ENCODE measurements around the gene KRTAP10-4.
"Not testable (repeated sequence)": the region's sequence is repeated elsewhere in the genome, so short reads cannot be mapped to it uniquely, and the experiment has no call there.

Gene KRTAP10-4

DNA sequence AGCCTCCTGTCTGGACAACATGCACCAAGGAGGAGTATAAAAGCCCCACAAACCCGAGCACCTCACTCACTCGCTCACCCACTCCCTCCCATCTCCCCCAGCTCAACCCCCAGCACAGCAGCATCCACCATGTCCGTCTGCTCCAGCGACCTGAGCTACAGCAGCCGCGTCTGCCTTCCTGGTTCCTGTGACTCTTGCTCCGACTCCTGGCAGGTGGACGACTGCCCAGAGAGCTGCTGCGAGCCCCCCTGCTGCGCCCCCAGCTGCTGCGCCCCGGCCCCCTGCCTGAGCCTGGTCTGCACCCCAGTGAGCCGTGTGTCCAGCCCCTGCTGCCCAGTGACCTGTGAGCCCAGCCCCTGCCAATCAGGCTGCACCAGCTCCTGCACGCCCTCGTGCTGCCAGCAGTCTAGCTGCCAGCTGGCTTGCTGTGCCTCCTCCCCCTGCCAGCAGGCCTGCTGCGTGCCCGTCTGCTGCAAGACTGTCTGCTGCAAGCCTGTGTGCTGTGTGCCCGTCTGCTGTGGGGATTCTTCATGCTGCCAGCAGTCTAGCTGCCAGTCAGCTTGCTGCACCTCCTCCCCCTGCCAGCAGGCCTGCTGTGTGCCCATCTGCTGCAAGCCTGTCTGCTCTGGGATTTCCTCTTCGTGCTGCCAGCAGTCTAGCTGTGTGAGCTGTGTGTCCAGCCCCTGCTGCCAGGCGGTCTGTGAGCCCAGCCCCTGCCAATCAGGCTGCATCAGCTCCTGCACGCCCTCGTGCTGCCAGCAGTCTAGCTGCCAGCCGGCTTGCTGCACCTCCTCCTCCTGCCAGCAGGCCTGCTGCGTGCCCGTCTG lies at the start of gene KRTAP10-4:
KRTAP10-4 (plus strand) TSS at position 100 of the 827 bp plus-strand sequence; CDS start at position 130, 30 bp downstream.
- not testable (repeated sequence) for DNase-seq

DNA sequence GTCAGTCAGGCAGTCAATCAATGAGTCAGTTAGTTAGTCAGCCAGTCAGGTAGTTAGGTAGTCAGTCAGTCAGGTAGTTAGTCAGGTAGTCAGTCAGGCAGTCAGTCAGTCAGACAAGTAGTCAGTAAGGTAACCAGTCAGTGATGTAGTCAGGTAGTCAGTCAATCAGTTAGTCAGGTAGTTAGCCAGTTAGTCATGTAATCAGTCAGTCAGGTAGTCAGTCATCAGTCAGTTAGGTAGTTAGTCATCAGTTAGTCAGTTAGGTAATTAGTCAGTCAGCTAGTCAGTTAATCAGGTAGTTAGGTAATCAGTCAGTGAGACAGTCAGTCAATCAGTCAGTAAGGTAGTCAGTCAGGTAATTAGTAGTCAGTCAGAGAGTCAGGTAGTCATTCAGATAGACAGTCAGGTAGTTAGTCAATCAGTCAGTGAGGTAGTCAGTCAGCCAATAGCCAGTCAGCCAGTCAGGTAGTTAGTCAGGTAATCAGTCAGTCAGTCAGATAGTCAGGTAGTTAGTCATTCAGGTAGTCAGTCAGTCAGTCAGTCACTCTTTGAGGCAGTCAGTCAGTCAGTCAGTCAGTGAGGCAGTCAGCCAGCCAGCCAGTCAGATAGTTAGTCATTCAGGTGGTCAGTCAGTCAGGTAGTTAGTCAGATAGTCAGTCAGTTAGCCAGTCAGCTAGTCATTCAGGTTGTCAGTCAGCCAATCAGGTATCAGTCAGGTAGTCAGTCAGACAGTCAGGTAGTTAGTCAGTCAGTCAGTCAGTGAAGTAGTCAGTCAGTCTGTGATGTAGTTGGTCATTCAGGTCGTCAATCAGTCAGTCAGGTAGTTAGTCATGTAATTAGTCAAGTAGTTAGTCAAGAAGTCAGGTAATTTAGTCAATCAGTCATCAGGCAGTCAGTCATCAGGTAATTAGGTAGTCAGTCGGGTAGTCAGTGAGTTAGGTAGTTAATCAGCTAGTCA lies 48.8 kb upstream of the KRTAP10-4 start:
- no peak for DNase-seq

GRCh38 chr21:44525391-44526095 lies 48.0 kb upstream of the KRTAP10-4 start:
- no peak for DNase-seq

DNA sequence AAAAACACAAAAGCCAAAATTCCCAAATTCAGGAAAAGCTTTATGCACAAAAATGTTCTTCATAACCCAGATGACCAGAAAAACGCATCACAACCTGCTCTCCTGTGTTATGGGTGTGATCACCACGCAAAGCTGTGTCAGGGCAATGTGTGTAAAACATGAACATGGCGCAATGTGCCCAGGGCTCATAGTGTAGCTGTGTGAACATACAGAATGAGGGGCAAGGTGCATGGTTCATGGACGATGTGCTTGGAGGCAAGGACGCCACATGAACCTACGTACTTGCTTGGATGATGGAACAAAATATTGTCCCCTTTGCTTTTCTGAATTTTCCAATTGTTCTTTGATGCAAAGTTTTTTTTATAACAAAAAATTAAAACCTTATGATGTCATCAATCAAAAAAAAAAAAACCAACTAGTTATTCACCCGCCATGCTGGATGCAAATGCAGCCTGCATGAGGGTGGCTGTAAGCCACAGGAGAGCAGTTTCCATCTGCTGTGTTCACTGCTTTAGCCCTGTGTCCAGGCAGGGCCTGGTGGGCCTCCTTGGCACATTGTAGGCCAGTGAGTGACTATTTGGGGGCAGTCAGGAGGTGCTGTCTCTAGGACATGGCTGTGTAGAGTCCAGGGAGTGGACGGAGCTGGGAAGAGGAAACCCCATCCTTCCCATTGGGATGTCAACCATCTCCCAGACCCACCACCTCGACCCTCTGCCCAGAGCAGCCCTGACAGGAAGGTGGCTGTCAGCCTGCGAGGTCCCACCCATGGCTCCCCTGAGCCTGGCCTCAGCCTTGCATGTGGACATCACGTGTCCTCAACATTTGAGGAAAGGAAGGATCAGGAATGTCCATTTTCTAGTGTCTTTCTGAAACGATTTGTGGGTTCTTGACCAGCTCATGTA lies 47.2 kb upstream of the KRTAP10-4 start:
- DNase-seq = no peak

- no peak for DNase-seq
These were observed 46.2 kb upstream of the KRTAP10-4 start for GRCh38 chr21:44527156-44527982.

DNA sequence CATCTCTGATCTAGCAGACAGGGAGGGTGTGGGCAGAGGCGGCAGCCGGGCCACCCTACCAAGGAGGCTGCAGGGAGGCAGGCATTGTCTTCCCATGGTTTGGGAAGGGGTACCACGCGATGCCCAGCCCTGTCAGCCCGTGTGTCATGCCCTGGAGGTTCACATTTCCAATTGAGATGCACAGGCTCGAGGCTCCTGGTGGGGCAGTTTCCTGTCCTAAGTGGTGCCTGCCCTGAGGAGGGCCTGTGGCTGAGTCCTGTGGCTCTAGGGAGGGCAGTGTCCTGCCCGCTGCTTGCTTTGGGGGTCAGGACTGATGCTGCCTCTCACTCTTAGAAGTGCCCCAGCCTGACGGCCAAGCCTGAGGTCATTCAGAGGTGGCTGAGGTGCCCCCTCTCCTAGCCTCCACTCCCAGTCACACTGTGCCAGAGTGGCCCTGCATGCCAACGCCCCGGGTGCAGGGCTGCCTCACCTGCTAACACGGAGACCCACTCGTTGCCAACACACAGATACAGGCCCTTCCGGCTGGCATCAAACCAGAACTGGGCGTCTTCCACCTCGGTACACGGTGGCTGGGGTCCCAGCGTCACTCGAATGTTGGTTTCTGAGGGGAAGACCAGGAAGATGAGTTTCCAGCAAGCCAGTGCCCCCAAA lies 45.4 kb upstream of the KRTAP10-4 start:
- no peak for DNase-seq

GRCh38 chr21:44528634-44528995 lies 44.9 kb upstream of the KRTAP10-4 start:
- DNase-seq = no peak

DNA sequence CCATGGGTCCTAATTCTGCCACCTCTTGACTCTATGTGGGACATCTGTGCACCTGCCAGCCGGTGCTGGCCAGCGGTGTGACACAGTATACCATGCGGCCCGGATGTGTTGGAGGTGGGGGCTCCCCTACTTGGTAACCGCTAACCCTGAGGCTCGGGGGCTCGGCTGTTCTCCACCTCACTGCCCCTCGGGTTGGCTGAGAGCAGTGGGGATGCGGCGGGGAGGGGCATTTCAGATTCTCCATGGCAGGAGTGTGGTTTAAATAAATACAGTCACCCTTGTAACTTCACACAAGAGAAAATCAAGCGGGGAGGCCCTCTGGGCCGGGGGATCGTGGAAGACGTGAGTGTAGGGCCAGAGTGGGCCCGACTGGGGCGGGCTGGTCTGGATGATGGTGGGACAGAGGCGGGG lies 44.5 kb upstream of the KRTAP10-4 start:
- no peak for DNase-seq

- no peak for DNase-seq
These were observed 43.9 kb upstream of the KRTAP10-4 start for GRCh38 chr21:44529503-44530125.

GRCh38 chr21:44530221-44530902 lies 43.2 kb upstream of the KRTAP10-4 start:
- no peak for DNase-seq

GRCh38 chr21:44530903-44531605 lies 42.5 kb upstream of the KRTAP10-4 start:
- DNase-seq = no peak

DNA sequence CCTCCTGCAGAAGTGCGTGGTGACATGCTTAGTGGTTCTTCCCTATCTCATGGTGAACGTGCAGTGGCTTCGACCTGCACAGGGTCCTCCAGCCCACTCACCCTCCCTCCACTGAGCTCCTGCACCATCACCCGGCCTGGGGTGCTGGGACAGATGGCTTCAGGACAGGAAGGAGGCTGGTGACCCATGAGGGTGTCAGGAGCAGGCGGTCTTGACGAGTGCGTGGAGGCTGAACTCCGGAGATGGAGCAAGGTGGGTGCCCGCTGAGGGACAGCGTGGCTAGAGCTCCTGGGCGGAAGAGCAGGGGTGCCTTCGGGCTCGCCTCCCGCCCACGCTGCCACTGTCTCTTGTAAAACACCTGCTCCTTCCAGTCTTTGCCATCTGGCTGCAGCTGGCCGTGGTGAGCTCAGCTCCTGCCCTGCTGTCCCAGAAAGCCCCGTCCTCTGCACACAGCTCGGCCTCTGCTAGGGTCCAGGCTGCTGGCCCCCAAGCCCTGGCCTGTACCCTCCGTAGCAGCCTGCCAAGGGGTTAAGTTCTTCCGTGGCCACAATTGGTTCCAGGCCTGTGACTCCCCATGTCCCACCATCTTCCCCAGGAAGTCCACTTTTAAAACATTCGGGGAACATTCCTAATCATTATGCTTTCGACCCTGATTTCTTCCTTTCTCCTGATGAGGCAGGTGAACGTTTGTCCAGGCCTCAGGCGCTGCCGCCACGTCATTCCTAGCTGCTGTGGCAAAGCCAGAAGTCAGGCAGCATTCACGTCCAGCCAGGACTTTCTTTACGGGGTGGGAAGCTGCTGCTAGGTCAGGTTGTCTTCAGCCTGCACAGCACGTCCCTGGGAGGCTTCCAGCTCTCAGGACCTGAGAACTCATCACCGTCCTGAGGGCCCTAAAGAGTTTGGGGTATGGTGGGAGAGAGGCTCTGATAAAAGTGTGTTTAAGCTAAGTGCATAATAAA lies 41.6 kb upstream of the KRTAP10-4 start:
- DNase-seq = no peak

- DNase-seq = no peak
These were observed 40.8 kb upstream of the KRTAP10-4 start for GRCh38 chr21:44532712-44533111.

- no peak for DNase-seq
These were observed 40.2 kb upstream of the KRTAP10-4 start for GRCh38 chr21:44533121-44533890.

- no peak for DNase-seq
These were observed 39.5 kb upstream of the KRTAP10-4 start for GRCh38 chr21:44533891-44534627.

- no peak for DNase-seq
These were observed 38.8 kb upstream of the KRTAP10-4 start for GRCh38 chr21:44534688-44535087.

All from SIG-M5 (cell line).